GM12878 (cell line): ENCODE results near the gene CRYAA. TPM values are rescaled to one million over a fixed set of nuclear protein-coding genes. Genes with fewer than 3 reads are reported as not detected.
A peak's percentile ranks its signal among the peaks of the same experiment; 100 is the strongest.
"Not testable (repeated sequence)": the region's sequence is repeated elsewhere in the genome, so short reads cannot be mapped to it uniquely, and the experiment has no call there.

Experiments
- ATAC-seq: fragments of 200-7000 bp; cut with Tn5 transposase; 3 replicates; pipeline ENCODE4 v1.9.1; 2020; ENCODE audit warnings: mild to moderate bottlenecking, moderate library complexity
- BruUV-seq: library from RNA; stranded (reverse); fragments of 400-500 nt; replicated peaks from 2 replicates; lab custom pipeline; 2021; lab: Mats Ljungman, UMichigan
- CTCF ChIA-PET: fragments of 300-600 bp; sonication (Branson Sonifier 250); formaldehyde crosslinking; extraction: SDS; loops from one replicate; lab custom pipeline; 2021; ENCODE audit warnings: inconsistent platforms; lab: Yijun Ruan, JAX
- POLR2A ChIA-PET: fragments of 350-600 bp; formaldehyde crosslinking; extraction: SDS; loops from one replicate; lab custom pipeline; 2021; ENCODE audit warnings: inconsistent platforms; lab: Charles Lee
- RAD21 ChIA-PET: fragments of 300-600 bp; sonication (Branson Sonifier 250); formaldehyde crosslinking; loops from one replicate; lab custom pipeline; 2023; ENCODE audit warnings: antibody characterized with exemption; ENCODE audit not compliant: unreplicated experiment; lab: Charles Lee
- SMC1A ChIA-PET: fragments of 300-600 bp; sonication (Branson Sonifier 250); formaldehyde crosslinking; loops from one replicate; lab custom pipeline; 2023; ENCODE audit not compliant: unreplicated experiment, uncharacterized antibody; lab: Charles Lee
- DNase-seq: peaks from one replicate; pipeline ENCODE4 v3.0.0-alpha.2; 2011; ENCODE audit warnings: low read depth, low spot score
- FAIRE-seq: peaks from 3 replicates; lab custom pipeline; 2011; peaks lifted over from hg19 to GRCh38; lab: Jason Lieb, UNC
- H2AFZ ChIP-seq: 2 replicates; pipeline ENCODE4 v1.6.0; 2011; ENCODE audit warnings: low read depth, low read length, control low read depth; ENCODE audit not compliant: control insufficient read depth
- H3K27ac ChIP-seq: 2 replicates; pipeline ENCODE4 v1.5.1; 2011; ENCODE audit warnings: control low read depth; ENCODE audit not compliant: control insufficient read depth, insufficient read depth
- H3K27me3 ChIP-seq, 2 experiments: replicated peaks in 1 of 2; 2 replicates each; pipeline versions ENCODE4 v1.6.0 to v1.6.1; 2011; ENCODE audit warnings: low read length in 1 of 2; ENCODE audit not compliant: control insufficient read depth in 2 of 2, insufficient read depth in 2 of 2
- H3K36me3 ChIP-seq, 2 experiments: 2 replicates each; pipeline ENCODE4 v1.5.1; 2011; ENCODE audit warnings: low read length in 1 of 2; ENCODE audit not compliant: control insufficient read depth in 2 of 2, insufficient read depth in 2 of 2
- H3K4me1 ChIP-seq: 2 replicates; pipeline ENCODE4 v1.6.1; 2011; ENCODE audit warnings: mild to moderate bottlenecking, low read length, moderate library complexity, mixed read lengths; ENCODE audit not compliant: control insufficient read depth, insufficient read depth
- H3K4me2 ChIP-seq: 2 replicates; pipeline ENCODE4 v1.6.0; 2011; ENCODE audit warnings: control low read depth; ENCODE audit not compliant: control insufficient read depth, insufficient read depth
- H3K4me3 ChIP-seq: fragments of 200-600 bp; sonication (generic); 2 replicates; pipeline ENCODE4 v1.5.1; 2016
- H3K79me2 ChIP-seq: 2 replicates; pipeline ENCODE4 v1.6.0; 2011; ENCODE audit warnings: low read length; ENCODE audit not compliant: control insufficient read depth, insufficient read depth
- H3K9ac ChIP-seq: 2 replicates; pipeline ENCODE4 v1.8.0; 2011; ENCODE audit warnings: low read length, control low read depth, mixed read lengths; ENCODE audit not compliant: control insufficient read depth, insufficient read depth
- H3K9me3 ChIP-seq: replicated peaks from 3 replicates; pipeline ENCODE4 v1.5.1; 2011; ENCODE audit warnings: mild to moderate bottlenecking, low read length; ENCODE audit not compliant: control insufficient read depth, insufficient read depth
- H4K20me1 ChIP-seq: 2 replicates; pipeline ENCODE4 v1.6.0; 2011; ENCODE audit not compliant: control insufficient read depth, insufficient read depth
- WGBS: methylation state at CpG from one replicate; pipeline ENCODE4 v1.1.6; 2016; ENCODE audit warnings: low lambda C conversion rate; ENCODE audit not compliant: insufficient replicate concordance, insufficient coverage; ENCODE audit errors: missing lambda C conversion rate; 5-methylcytosine and 5-hydroxymethylcytosine counted together
- in situ Hi-C: fragments of 300-500 bp; cut with MboI; formaldehyde crosslinking; loops from 9 replicates; pipeline ENCODE4 v1.14.3; 2018; ENCODE audit warnings: mixed read lengths
- intact Hi-C: fragments of 100-400 bp; cut with micrococcal nuclease; formaldehyde crosslinking; loops from one replicate; pipeline ENCODE4 v1.14.2; 2022; ENCODE audit not compliant: unreplicated experiment
- polyA plus RNA-seq, 11 experiments: library from polyadenylated mRNA; depleted of rRNA in 4 of 11; unstranded in 6 of 11; stranded (reverse) in 5 of 11; fragments of >200 nt; fragmentation: Nextera tagmentation in 4 of 11; fragmentation: Illumina TruSeq in 1 of 11; extraction: Ambion mirVana in 4 of 11; extraction: Trizol in 1 of 11; gene quantifications; 1 replicate in 1 of 11; 2 replicates in 10 of 11; pipeline versions ENCODE4 v1.2.1 to v1.2.3, GENCODE V29; 2011 to 2016; ENCODE audit warnings: inconsistent platforms in 2 of 11, missing spikeins in 2 of 11, low read depth in 1 of 11
- total RNA-seq, 4 experiments: library from RNA; depleted of rRNA in 3 of 4; stranded (reverse); fragments of >200 nt in 3 of 4; fragmentation: Illumina TruSeq in 1 of 4; extraction: Trizol in 1 of 4; gene quantifications; 2 replicates each; pipeline versions ENCODE4 v1.2.1 to v1.2.3, GENCODE V29; 2013 to 2021

The CRYAA gene
- total and polyA plus RNA-seq, 10 of the 15 experiments (the other 5 are each of a cell fraction or from before 2014, with no cell fraction given) = not detected

GRCh38 chr21:43161826-43162707 is 6.7 kb upstream of the CRYAA start:
- RAD21 ChIA-PET, DNase-seq, H3K4me2 ChIP-seq, H3K36me3 ChIP-seq, H3K27ac ChIP-seq, H3K9ac ChIP-seq, H4K20me1 ChIP-seq, H3K27me3 ChIP-seq, BruUV-seq, H3K9me3 ChIP-seq, POLR2A ChIA-PET, intact Hi-C loops, CTCF ChIA-PET, H3K4me1 ChIP-seq, SMC1A ChIA-PET, H3K79me2 ChIP-seq, in situ Hi-C loops, H3K4me3 ChIP-seq, H2AFZ ChIP-seq: not testable (repeated sequence)
- ATAC-seq (peak; percentile 69), FAIRE-seq (peak; percentile 96)
- no CpG with 5 or more reads among the region's 24 CpGs for WGBS

- H3K4me1 ChIP-seq, DNase-seq, H3K36me3 ChIP-seq, RAD21 ChIA-PET, BruUV-seq, POLR2A ChIA-PET, H4K20me1 ChIP-seq, in situ Hi-C loops, FAIRE-seq, H3K9ac ChIP-seq, H3K4me2 ChIP-seq, H3K27me3 ChIP-seq, SMC1A ChIA-PET, ATAC-seq, H3K9me3 ChIP-seq, H3K79me2 ChIP-seq, H3K27ac ChIP-seq, intact Hi-C loops, H3K4me3 ChIP-seq, CTCF ChIA-PET, H2AFZ ChIP-seq: not testable (repeated sequence)
- WGBS = no CpG with 5 or more reads among the region's 9 CpGs
Measured at GRCh38 chr21:43162708-43163205, 6.1 kb upstream of the CRYAA start.

- H2AFZ ChIP-seq, BruUV-seq, intact Hi-C loops, DNase-seq, H3K36me3 ChIP-seq, H3K4me2 ChIP-seq, POLR2A ChIA-PET, H3K9ac ChIP-seq, in situ Hi-C loops, H3K9me3 ChIP-seq, H3K4me3 ChIP-seq, H3K27me3 ChIP-seq, H3K79me2 ChIP-seq, H3K27ac ChIP-seq, RAD21 ChIA-PET, H3K4me1 ChIP-seq, CTCF ChIA-PET, H4K20me1 ChIP-seq, SMC1A ChIA-PET: not testable (repeated sequence)
- peak; percentile 100 for FAIRE-seq
- WGBS = no CpG with 5 or more reads among the region's 3 CpGs
- peak; percentile 79 for ATAC-seq
Measured at GRCh38 chr21:43164823-43165222, 4.0 kb upstream of the CRYAA start.

GRCh38 chr21:43165734-43166133 is 3.1 kb upstream of the CRYAA start:
- POLR2A ChIA-PET, intact Hi-C loops, BruUV-seq, H3K9ac ChIP-seq, CTCF ChIA-PET, H3K27ac ChIP-seq, in situ Hi-C loops, H3K9me3 ChIP-seq, H3K4me2 ChIP-seq, H3K4me3 ChIP-seq, FAIRE-seq, SMC1A ChIA-PET, H3K79me2 ChIP-seq, DNase-seq, H2AFZ ChIP-seq, ATAC-seq, H4K20me1 ChIP-seq, H3K27me3 ChIP-seq, H3K36me3 ChIP-seq, H3K4me1 ChIP-seq, RAD21 ChIA-PET: not testable (repeated sequence)
- WGBS = no CpG with 5 or more reads among the region's 15 CpGs
